GM23338 (cell line): ENCODE measurements around the gene RANGAP1. TPM values are rescaled to one million over a fixed set of nuclear protein-coding genes. Genes with fewer than 3 reads are reported as not detected.

Experiments
- ATAC-seq: fragments of 200-7000 bp; cut with Tn5 transposase; 3 replicates; pipeline ENCODE4 v1.9.1; 2020
- DNase-seq: peaks from one replicate; pipeline ENCODE4 v3.0.0-alpha.2; 2015; ENCODE audit warnings: low spot score
- H2AFZ ChIP-seq: fragments of 200-600 bp; sonication (generic); 2 replicates; pipeline ENCODE4 v1.8.0; 2016; ENCODE audit warnings: antibody characterized with exemption, mild to moderate bottlenecking, moderate library complexity
- H3F3A ChIP-seq: fragments of 200-600 bp; sonication (generic); replicated peaks from 2 replicates; pipeline ENCODE4 v1.8.0; 2017; ENCODE audit warnings: antibody characterized with exemption, mixed run types, low read depth
- H3K27ac ChIP-seq: fragments of 200-600 bp; sonication (generic); 2 replicates; pipeline ENCODE4 v1.6.1; 2016; ENCODE audit warnings: low read depth
- H3K27me3 ChIP-seq: fragments of 200-600 bp; sonication (generic); 2 replicates; pipeline ENCODE4 v1.8.0; 2016; ENCODE audit warnings: mild to moderate bottlenecking, mixed run types, moderate library complexity; ENCODE audit not compliant: insufficient read depth
- H3K36me3 ChIP-seq: fragments of 200-600 bp; sonication (generic); 2 replicates; pipeline ENCODE4 v1.8.0; 2016; ENCODE audit warnings: mild to moderate bottlenecking; ENCODE audit not compliant: insufficient read depth
- H3K4me1 ChIP-seq: fragments of 200-600 bp; sonication (generic); 2 replicates; pipeline ENCODE4 v1.8.0; 2016; ENCODE audit warnings: mild to moderate bottlenecking, moderate library complexity; ENCODE audit not compliant: insufficient read depth
- H3K4me2 ChIP-seq: fragments of 200-600 bp; sonication (generic); 2 replicates; pipeline ENCODE4 v1.7.1; 2017; ENCODE audit warnings: mixed run types
- H3K4me3 ChIP-seq: fragments of 200-600 bp; sonication (generic); 2 replicates; pipeline ENCODE4 v1.6.1; 2016; ENCODE audit warnings: mixed run types
- H3K79me2 ChIP-seq: fragments of 200-600 bp; sonication (generic); replicated peaks from 2 replicates; pipeline ENCODE4 v1.8.0; 2017; ENCODE audit warnings: mild to moderate bottlenecking; ENCODE audit not compliant: insufficient read depth
- H3K9me2 ChIP-seq: fragments of 200-600 bp; sonication (generic); 2 replicates; pipeline ENCODE4 v1.8.0; 2017; ENCODE audit not compliant: insufficient read depth
- H4K20me1 ChIP-seq: fragments of 200-600 bp; sonication (generic); replicated peaks from 2 replicates; pipeline ENCODE4 v1.8.0; 2017; ENCODE audit warnings: mild to moderate bottlenecking; ENCODE audit not compliant: insufficient read depth
- H3K27ac Mint-ChIP-seq: 2 replicates; pipeline ENCODE4 v1.8.0; 2020; ENCODE audit warnings: inconsistent platforms, mild to moderate bottlenecking, moderate library complexity, mixed read lengths
- H3K27me3 Mint-ChIP-seq: 3 replicates; pipeline ENCODE4 v1.8.0; 2022; ENCODE audit warnings: low read depth, mild to moderate bottlenecking, moderate library complexity, mixed read lengths, inconsistent platforms; ENCODE audit not compliant: insufficient read depth, poor library complexity
- H3K36me3 Mint-ChIP-seq: 3 replicates; pipeline ENCODE4 v1.8.0; 2021; ENCODE audit warnings: low read depth, mild to moderate bottlenecking, inconsistent platforms, moderate library complexity, mixed read lengths
- H3K4me1 Mint-ChIP-seq: 3 replicates; pipeline ENCODE4 v1.8.0; 2020; ENCODE audit warnings: mild to moderate bottlenecking, inconsistent platforms, mixed read lengths
- H3K4me3 Mint-ChIP-seq: 3 replicates; pipeline ENCODE4 v1.8.0; 2021; ENCODE audit warnings: moderate library complexity, mild to moderate bottlenecking, inconsistent platforms, mixed read lengths
- H3K9me3 Mint-ChIP-seq: 3 replicates; pipeline ENCODE4 v1.8.0; 2020; ENCODE audit warnings: moderate library complexity, mild to moderate bottlenecking, inconsistent platforms, mixed read lengths
- CREB1 ChIP-seq: fragments of 250-450 bp; sonication (Bioruptor Pico); IDR thresholded peaks from 2 replicates; pipeline ENCODE4 v1.5.0; 2020; ENCODE audit warnings: low read depth, mild to moderate bottlenecking, moderate library complexity
- EZH2 ChIP-seq: fragments of 200-600 bp; sonication (generic); IDR thresholded peaks from one replicate; pipeline ENCODE4 v1.8.0; 2017; ENCODE audit warnings: antibody characterized with exemption, mild to moderate bottlenecking, low read depth; ENCODE audit not compliant: unreplicated experiment
- NANOG ChIP-seq: IDR thresholded peaks from 2 replicates; pipeline ENCODE4 v1.6.1; 2016; ENCODE audit warnings: antibody characterized with exemption, borderline replicate concordance
- POLR2AphosphoS5 ChIP-seq: IDR thresholded peaks from 2 replicates; pipeline ENCODE4 v1.6.1; 2016; ENCODE audit warnings: antibody characterized with exemption, low read depth
- STAT1 ChIP-seq: IDR thresholded peaks from one replicate; pipeline ENCODE4 v1.6.1; 2016; ENCODE audit warnings: antibody characterized with exemption; ENCODE audit not compliant: unreplicated experiment
- ZNF331 ChIP-seq: fragments of 250-450 bp; sonication (Bioruptor Pico); IDR thresholded peaks from 2 replicates; pipeline ENCODE4 v1.5.0; 2020; ENCODE audit warnings: low read depth, mild to moderate bottlenecking, moderate library complexity
- polyA plus RNA-seq: library from polyadenylated mRNA; unstranded; fragments of >200 nt; fragmentation: Nextera tagmentation; extraction: Ambion mirVana; gene quantifications from 2 replicates; pipeline ENCODE4 v1.2.1, GENCODE V29; 2016
- total RNA-seq: library from RNA; depleted of rRNA; stranded (reverse); fragments of >200 nt; shearing (Covaris generic); gene quantifications from 2 replicates; pipeline ENCODE4 v1.2.3, GENCODE V29; 2014
- TF ChIP-seq, protein P1 (sequence below): IDR thresholded peaks from one replicate; pipeline ENCODE4 v1.6.1; 2018; ENCODE audit warnings: antibody characterized with exemption; ENCODE audit not compliant: unreplicated experiment
- TF ChIP-seq, protein P2 (sequence below): fragments of 250-450 bp; sonication (Bioruptor Pico); IDR thresholded peaks from 2 replicates; pipeline ENCODE4 v1.5.0; 2020; ENCODE audit warnings: mild to moderate bottlenecking, moderate library complexity

The RANGAP1 gene
- total and polyA plus RNA-seq, 2 experiments from 2014 or later: 54.7 to 141 TPM

DNA sequence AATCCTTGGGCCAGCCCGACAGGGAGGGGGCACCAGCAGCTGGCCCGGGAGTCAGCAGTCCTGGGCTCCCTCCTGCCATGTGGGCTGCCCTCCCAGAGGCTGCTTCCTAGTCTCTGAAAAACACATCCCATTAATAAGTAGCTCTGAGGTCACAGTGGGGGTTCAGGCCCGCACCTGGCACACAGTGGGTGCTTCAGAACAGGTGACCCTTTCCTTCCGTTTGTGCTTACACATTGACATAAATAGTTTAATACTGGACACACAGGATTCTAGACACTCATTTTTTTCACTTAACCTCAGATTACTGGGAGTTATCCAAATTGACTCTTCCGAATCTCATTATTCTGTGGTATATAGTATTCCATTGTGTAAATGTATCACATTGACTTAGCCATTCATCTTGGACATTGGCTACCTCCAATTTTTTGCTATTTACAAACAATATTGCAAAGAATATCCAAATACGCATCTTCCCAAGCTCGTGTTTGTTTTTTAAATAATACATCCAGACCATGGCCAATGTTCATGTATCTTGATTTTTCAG is 44.8 kb downstream of the RANGAP1 start:
- Histone ChIP-seq H3K4me3 (no peak overlapping the region), H3K36me3 (no peaks in the 10 kb centered on the region; the same call in 1 of the 2 replicates), H3K4me2 (no peak overlapping the region), H2AFZ (no peak overlapping the region), H3K79me2 (no peaks in the 10 kb centered on the region), H3K4me1 (peaks cover 3% of the 10 kb centered on the region), H3K9me2 (no peaks in the 10 kb centered on the region), H3F3A (peaks cover 39% of the 10 kb centered on the region), H4K20me1 (no peaks in the 10 kb centered on the region; the same call in 1 of the 2 replicates), H3K27ac (no peak overlapping the region), H3K27me3 (no peaks in the 10 kb centered on the region)
- no peak overlapping the region for H3K4me3 Mint-ChIP-seq
- TF ChIP-seq POLR2AphosphoS5 (no peak), CREB1 (CRISPR knock-in tag) (no peak), ZNF331 (CRISPR knock-in tag) (no peak), NANOG (no peak), EZH2 (no peak), STAT1 (no peak)
- TF ChIP-seq, protein P1, sequence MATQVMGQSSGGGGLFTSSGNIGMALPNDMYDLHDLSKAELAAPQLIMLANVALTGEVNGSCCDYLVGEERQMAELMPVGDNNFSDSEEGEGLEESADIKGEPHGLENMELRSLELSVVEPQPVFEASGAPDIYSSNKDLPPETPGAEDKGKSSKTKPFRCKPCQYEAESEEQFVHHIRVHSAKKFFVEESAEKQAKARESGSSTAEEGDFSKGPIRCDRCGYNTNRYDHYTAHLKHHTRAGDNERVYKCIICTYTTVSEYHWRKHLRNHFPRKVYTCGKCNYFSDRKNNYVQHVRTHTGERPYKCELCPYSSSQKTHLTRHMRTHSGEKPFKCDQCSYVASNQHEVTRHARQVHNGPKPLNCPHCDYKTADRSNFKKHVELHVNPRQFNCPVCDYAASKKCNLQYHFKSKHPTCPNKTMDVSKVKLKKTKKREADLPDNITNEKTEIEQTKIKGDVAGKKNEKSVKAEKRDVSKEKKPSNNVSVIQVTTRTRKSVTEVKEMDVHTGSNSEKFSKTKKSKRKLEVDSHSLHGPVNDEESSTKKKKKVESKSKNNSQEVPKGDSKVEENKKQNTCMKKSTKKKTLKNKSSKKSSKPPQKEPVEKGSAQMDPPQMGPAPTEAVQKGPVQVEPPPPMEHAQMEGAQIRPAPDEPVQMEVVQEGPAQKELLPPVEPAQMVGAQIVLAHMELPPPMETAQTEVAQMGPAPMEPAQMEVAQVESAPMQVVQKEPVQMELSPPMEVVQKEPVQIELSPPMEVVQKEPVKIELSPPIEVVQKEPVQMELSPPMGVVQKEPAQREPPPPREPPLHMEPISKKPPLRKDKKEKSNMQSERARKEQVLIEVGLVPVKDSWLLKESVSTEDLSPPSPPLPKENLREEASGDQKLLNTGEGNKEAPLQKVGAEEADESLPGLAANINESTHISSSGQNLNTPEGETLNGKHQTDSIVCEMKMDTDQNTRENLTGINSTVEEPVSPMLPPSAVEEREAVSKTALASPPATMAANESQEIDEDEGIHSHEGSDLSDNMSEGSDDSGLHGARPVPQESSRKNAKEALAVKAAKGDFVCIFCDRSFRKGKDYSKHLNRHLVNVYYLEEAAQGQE: no peak
- TF ChIP-seq, protein P2, sequence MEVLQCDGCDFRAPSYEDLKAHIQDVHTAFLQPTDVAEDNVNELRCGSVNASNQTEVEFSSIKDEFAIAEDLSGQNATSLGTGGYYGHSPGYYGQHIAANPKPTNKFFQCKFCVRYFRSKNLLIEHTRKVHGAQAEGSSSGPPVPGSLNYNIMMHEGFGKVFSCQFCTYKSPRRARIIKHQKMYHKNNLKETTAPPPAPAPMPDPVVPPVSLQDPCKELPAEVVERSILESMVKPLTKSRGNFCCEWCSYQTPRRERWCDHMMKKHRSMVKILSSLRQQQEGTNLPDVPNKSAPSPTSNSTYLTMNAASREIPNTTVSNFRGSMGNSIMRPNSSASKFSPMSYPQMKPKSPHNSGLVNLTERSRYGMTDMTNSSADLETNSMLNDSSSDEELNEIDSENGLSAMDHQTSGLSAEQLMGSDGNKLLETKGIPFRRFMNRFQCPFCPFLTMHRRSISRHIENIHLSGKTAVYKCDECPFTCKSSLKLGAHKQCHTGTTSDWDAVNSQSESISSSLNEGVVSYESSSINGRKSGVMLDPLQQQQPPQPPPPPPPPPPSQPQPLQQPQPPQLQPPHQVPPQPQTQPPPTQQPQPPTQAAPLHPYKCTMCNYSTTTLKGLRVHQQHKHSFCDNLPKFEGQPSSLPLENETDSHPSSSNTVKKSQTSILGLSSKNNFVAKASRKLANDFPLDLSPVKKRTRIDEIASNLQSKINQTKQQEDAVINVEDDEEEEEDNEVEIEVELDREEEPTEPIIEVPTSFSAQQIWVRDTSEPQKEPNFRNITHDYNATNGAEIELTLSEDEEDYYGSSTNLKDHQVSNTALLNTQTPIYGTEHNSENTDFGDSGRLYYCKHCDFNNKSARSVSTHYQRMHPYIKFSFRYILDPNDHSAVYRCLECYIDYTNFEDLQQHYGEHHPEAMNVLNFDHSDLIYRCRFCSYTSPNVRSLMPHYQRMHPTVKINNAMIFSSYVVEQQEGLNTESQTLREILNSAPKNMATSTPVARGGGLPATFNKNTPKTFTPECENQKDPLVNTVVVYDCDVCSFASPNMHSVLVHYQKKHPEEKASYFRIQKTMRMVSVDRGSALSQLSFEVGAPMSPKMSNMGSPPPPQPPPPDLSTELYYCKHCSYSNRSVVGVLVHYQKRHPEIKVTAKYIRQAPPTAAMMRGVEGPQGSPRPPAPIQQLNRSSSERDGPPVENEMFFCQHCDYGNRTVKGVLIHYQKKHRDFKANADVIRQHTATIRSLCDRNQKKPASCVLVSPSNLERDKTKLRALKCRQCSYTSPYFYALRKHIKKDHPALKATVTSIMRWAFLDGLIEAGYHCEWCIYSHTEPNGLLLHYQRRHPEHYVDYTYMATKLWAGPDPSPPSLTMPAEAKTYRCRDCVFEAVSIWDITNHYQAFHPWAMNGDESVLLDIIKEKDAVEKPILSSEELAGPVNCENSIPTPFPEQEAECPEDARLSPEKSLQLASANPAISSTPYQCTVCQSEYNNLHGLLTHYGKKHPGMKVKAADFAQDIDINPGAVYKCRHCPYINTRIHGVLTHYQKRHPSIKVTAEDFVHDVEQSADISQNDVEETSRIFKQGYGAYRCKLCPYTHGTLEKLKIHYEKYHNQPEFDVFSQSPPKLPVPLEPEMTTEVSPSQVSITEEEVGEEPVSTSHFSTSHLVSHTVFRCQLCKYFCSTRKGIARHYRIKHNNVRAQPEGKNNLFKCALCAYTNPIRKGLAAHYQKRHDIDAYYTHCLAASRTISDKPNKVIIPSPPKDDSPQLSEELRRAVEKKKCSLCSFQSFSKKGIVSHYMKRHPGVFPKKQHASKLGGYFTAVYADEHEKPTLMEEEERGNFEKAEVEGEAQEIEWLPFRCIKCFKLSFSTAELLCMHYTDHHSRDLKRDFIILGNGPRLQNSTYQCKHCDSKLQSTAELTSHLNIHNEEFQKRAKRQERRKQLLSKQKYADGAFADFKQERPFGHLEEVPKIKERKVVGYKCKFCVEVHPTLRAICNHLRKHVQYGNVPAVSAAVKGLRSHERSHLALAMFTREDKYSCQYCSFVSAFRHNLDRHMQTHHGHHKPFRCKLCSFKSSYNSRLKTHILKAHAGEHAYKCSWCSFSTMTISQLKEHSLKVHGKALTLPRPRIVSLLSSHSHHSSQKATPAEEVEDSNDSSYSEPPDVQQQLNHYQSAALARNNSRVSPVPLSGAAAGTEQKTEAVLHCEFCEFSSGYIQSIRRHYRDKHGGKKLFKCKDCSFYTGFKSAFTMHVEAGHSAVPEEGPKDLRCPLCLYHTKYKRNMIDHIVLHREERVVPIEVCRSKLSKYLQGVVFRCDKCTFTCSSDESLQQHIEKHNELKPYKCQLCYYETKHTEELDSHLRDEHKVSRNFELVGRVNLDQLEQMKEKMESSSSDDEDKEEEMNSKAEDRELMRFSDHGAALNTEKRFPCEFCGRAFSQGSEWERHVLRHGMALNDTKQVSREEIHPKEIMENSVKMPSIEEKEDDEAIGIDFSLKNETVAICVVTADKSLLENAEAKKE: no peak
- H3K9me3 Mint-ChIP-seq: no peaks in the 10 kb centered on the region
- peaks cover 18% of the 10 kb centered on the region for H3K27me3 Mint-ChIP-seq
- H3K27ac Mint-ChIP-seq: no peak overlapping the region
- peaks cover 9% of the 10 kb centered on the region for H3K4me1 Mint-ChIP-seq
- ATAC-seq: no peak
- H3K36me3 Mint-ChIP-seq: peaks cover 17% of the 10 kb centered on the region; the same call in 2 of the 3 replicates
- DNase-seq: no peak
